Karpas-422 (cell line): ENCODE measurements around the gene WWP2. TPM values are rescaled to one million over a fixed set of nuclear protein-coding genes. Genes with fewer than 3 reads are reported as not detected.
"Not testable (repeated sequence)": the region's sequence is repeated elsewhere in the genome, so short reads cannot be mapped to it uniquely, and the experiment has no call there.

Experiments
- DNase-seq: peaks from one replicate; pipeline ENCODE4 v3.0.0-alpha.2; 2015
- H2AFZ ChIP-seq: fragments of 200-600 bp; sonication (generic); 2 replicates; pipeline ENCODE4 v1.6.1; 2014; ENCODE audit warnings: antibody characterized with exemption, low read length, mixed read lengths
- H3K27ac ChIP-seq: fragments of 200-600 bp; sonication (generic); 2 replicates; pipeline ENCODE4 v1.5.1; 2014; ENCODE audit warnings: mild to moderate bottlenecking, low read length, moderate library complexity
- H3K27me3 ChIP-seq: fragments of 200-600 bp; sonication (generic); 2 replicates; pipeline ENCODE4 v1.6.1; 2014; ENCODE audit warnings: low read length, mixed read lengths
- H3K36me3 ChIP-seq: fragments of 200-600 bp; sonication (generic); 2 replicates; pipeline ENCODE4 v1.6.1; 2014; ENCODE audit warnings: low read length, mixed read lengths; ENCODE audit not compliant: insufficient read depth
- H3K4me1 ChIP-seq: fragments of 200-600 bp; sonication (generic); 2 replicates; pipeline ENCODE4 v1.6.1; 2014; ENCODE audit warnings: mild to moderate bottlenecking, low read length, mixed read lengths
- H3K4me2 ChIP-seq: fragments of 200-600 bp; sonication (generic); 2 replicates; pipeline ENCODE4 v1.6.1; 2014; ENCODE audit warnings: low read length, low read depth, mild to moderate bottlenecking; ENCODE audit not compliant: poor library complexity, severe bottlenecking
- H3K4me3 ChIP-seq: fragments of 200-600 bp; sonication (generic); 2 replicates; pipeline ENCODE4 v1.5.1; 2014; ENCODE audit warnings: mild to moderate bottlenecking, antibody characterized with exemption, low read length, mixed read lengths
- H3K79me2 ChIP-seq: fragments of 200-600 bp; sonication (generic); 2 replicates; pipeline ENCODE4 v1.6.1; 2014; ENCODE audit warnings: mild to moderate bottlenecking, low read length, mixed read lengths
- H3K9ac ChIP-seq: fragments of 200-600 bp; sonication (generic); 2 replicates; pipeline ENCODE4 v1.6.0; 2014; ENCODE audit warnings: low read length
- H3K9me2 ChIP-seq: fragments of 200-600 bp; sonication (generic), shearing (Covaris generic); replicated peaks from 2 replicates; pipeline ENCODE4 v1.6.0; 2014; ENCODE audit warnings: mild to moderate bottlenecking, low read length, moderate library complexity; ENCODE audit not compliant: insufficient read depth
- H3K9me3 ChIP-seq: fragments of 300-700, 200-600 bp; sonication (generic); 2 replicates; pipeline ENCODE4 v1.6.1; 2014; ENCODE audit warnings: low read length, mixed read lengths
- H4K20me1 ChIP-seq: fragments of 200-600 bp; sonication (generic); 2 replicates; pipeline ENCODE4 v1.6.1; 2014; ENCODE audit warnings: mild to moderate bottlenecking, antibody characterized with exemption, low read length, low read depth; ENCODE audit not compliant: insufficient read depth
- total RNA-seq: library from RNA; depleted of rRNA; stranded (reverse); fragments of >200 nt; shearing (Covaris generic); gene quantifications from 2 replicates; pipeline ENCODE4 v1.2.3, GENCODE V29; 2014; ENCODE audit warnings: low replicate concordance

WWP2 gene
- total RNA-seq, 1 experiment from 2014 or later = 30.7 TPM

DNA sequence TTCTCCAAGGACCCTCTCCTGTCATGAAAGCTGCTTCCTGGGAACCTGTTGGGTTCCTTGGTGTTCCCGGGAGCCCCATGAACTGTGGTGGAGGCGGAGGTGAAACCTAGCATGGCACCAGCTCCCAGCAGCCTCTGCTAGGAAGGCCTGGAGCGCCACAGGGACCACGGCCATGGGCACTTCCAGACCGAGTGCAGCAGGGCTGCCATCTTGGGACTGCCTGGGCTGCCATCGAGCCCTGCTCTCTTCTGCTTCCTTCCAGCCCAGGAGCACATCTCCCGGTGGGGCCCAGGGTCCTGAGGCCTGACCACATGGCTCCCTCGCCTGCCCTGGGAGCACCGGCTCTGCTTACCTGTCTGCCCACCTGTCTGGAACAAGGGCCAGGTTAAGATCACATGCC, 201.2 kb downstream of the WWP2 start:
- DNase-seq, H3K4me3 ChIP-seq, H4K20me1 ChIP-seq, H3K9me3 ChIP-seq, H3K4me1 ChIP-seq, H3K27ac ChIP-seq, H3K36me3 ChIP-seq, H3K9me2 ChIP-seq, H2AFZ ChIP-seq, H3K79me2 ChIP-seq, H3K27me3 ChIP-seq, H3K9ac ChIP-seq, H3K4me2 ChIP-seq: not testable (repeated sequence)

- not testable (repeated sequence) for H3K9me3 ChIP-seq, H3K9ac ChIP-seq, H3K36me3 ChIP-seq, H3K9me2 ChIP-seq, H3K79me2 ChIP-seq, H3K27ac ChIP-seq, H3K4me3 ChIP-seq, H3K4me1 ChIP-seq, H3K4me2 ChIP-seq, H3K27me3 ChIP-seq, H2AFZ ChIP-seq, DNase-seq, H4K20me1 ChIP-seq
Observed at GRCh38 chr16:69964960-69965660, 203.0 kb downstream of the WWP2 start.

GRCh38 chr16:69965661-69966054, 203.5 kb downstream of the WWP2 start:
- not testable (repeated sequence) for H2AFZ ChIP-seq, H3K4me3 ChIP-seq, H3K9ac ChIP-seq, H3K4me1 ChIP-seq, H3K36me3 ChIP-seq, H3K27me3 ChIP-seq, H3K4me2 ChIP-seq, DNase-seq, H3K9me2 ChIP-seq, H3K27ac ChIP-seq, H3K79me2 ChIP-seq, H3K9me3 ChIP-seq, H4K20me1 ChIP-seq

DNA sequence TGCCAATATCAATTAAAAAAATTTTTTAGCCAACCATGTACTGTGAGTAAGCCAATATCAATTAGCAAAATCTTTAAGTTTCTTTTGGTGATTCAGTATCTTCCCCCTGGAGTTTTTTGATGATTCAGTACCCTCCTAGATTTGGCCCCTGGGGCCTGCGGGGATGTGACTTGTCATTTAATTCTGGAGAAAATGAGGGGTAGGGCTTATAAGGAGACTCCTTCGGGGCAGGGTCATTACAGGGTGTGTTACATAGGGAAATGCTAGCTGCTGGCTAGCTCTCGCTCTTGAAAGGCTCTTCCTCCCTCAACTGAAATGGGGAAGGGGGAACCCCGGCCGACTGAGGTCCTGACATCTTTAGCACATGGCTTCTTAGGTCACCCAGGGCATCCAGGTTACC, 205.6 kb downstream of the WWP2 start:
- H3K4me1 ChIP-seq, H3K79me2 ChIP-seq, H3K36me3 ChIP-seq, H2AFZ ChIP-seq, H3K27me3 ChIP-seq, H4K20me1 ChIP-seq, H3K9me3 ChIP-seq, H3K9ac ChIP-seq, H3K4me3 ChIP-seq, H3K27ac ChIP-seq, DNase-seq, H3K4me2 ChIP-seq, H3K9me2 ChIP-seq: not testable (repeated sequence)

- not testable (repeated sequence) for H3K4me2 ChIP-seq, H3K79me2 ChIP-seq, H3K36me3 ChIP-seq, H3K9me3 ChIP-seq, H4K20me1 ChIP-seq, H3K9me2 ChIP-seq, H2AFZ ChIP-seq, DNase-seq, H3K27me3 ChIP-seq, H3K4me1 ChIP-seq, H3K27ac ChIP-seq, H3K4me3 ChIP-seq, H3K9ac ChIP-seq
Observed at GRCh38 chr16:69968125-69968524, 206.0 kb downstream of the WWP2 start.

DNA sequence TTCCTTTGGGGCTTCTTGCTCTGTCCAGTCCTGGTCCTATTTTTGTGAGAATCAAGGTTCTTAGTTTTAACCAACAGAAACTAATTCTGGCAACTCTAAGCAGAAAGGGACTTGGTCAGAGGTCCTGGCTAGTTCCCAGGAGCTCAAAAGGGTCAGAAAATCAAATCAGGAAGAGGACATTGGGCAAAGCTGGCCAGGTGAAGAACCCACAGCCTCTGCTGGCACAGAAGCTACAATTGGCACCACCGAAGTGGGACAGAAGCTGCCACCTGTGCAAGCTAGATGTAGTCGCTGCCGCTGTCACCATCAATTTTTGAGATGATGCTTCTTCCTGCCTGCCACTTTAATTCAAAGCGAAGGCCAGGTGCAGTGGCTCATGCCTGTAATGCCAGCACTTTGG, 207.5 kb downstream of the WWP2 start:
- DNase-seq, H3K9ac ChIP-seq, H3K4me3 ChIP-seq: not testable (repeated sequence)

DNA sequence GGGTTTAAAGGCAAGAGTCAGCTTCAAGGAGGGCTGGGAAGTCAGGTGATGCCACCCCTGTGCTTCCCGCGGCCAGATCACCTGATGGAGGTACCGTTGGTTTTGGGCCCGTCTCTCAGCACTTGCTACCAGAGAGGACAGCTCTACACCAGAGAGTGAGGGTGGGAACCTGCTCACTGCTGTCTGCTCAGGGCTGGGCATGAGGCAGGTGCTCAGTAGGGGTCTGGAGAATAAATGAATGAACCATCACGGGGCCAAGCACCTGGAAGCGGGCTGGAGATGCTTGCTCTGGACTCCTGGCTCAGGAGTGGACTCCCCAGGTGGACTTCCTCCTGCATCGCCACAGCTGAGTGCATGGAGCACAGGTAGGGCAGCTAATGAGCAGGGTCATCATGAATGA, 210.0 kb downstream of the WWP2 start:
- not testable (repeated sequence) for H3K4me3 ChIP-seq, H3K9me3 ChIP-seq, H3K9me2 ChIP-seq, H3K9ac ChIP-seq, H3K4me2 ChIP-seq, H3K79me2 ChIP-seq, H3K36me3 ChIP-seq, H4K20me1 ChIP-seq, H3K27me3 ChIP-seq, DNase-seq, H2AFZ ChIP-seq, H3K4me1 ChIP-seq, H3K27ac ChIP-seq

More for the DNA sequence above, 207.5 kb downstream of the WWP2 start:
- H4K20me1 ChIP-seq, H3K79me2 ChIP-seq, H3K9me2 ChIP-seq, H3K27me3 ChIP-seq, H3K4me1 ChIP-seq, H3K27ac ChIP-seq, H2AFZ ChIP-seq, H3K4me2 ChIP-seq, H3K9me3 ChIP-seq, H3K36me3 ChIP-seq: not testable (repeated sequence)

DNA sequence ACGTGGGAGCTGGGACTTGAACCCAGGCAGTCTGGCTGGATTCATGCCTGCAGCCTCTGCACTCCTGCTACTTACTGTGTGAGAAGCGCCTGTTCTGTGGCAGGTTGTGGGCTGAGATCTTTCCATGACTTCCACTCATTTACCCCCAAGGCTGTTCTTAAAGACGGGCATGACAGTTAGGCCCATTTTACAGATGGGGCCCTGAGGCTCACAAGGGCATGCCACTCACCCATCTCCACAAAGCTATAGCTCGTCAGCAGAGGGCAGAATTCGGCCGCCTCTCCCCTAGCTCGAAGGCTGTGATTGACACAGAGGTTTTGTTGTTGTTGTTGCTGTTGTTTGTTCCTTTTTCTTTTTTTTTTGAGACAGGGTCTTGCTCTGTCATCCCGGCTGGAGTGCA, 210.8 kb downstream of the WWP2 start:
- not testable (repeated sequence) for H3K4me2 ChIP-seq, H3K27ac ChIP-seq, H2AFZ ChIP-seq, H3K79me2 ChIP-seq, H3K27me3 ChIP-seq, DNase-seq, H3K9me3 ChIP-seq, H3K9ac ChIP-seq, H3K36me3 ChIP-seq, H3K4me1 ChIP-seq, H4K20me1 ChIP-seq, H3K4me3 ChIP-seq, H3K9me2 ChIP-seq

- not testable (repeated sequence) for H3K9me3 ChIP-seq, H3K27me3 ChIP-seq, H3K9ac ChIP-seq, H3K4me3 ChIP-seq, H3K79me2 ChIP-seq, H3K9me2 ChIP-seq, H3K4me1 ChIP-seq, H4K20me1 ChIP-seq, DNase-seq, H3K4me2 ChIP-seq, H3K36me3 ChIP-seq, H3K27ac ChIP-seq, H2AFZ ChIP-seq
Observed at GRCh38 chr16:69985196-69985595, 223.1 kb downstream of the WWP2 start.
